TTC549 (cell line): ENCODE data around the gene RPL10.
A peak's percentile ranks its signal among the peaks of the same experiment; 100 is the strongest.
"Not testable (repeated sequence)": the region's sequence is repeated elsewhere in the genome, so short reads cannot be mapped to it uniquely, and the experiment has no call there.

Source experiments
- FAIRE-seq: peaks from 2 replicates; lab custom pipeline; 2012; peaks lifted over from hg19 to GRCh38; lab: Jason Lieb, UNC

RPL10 gene

DNA sequence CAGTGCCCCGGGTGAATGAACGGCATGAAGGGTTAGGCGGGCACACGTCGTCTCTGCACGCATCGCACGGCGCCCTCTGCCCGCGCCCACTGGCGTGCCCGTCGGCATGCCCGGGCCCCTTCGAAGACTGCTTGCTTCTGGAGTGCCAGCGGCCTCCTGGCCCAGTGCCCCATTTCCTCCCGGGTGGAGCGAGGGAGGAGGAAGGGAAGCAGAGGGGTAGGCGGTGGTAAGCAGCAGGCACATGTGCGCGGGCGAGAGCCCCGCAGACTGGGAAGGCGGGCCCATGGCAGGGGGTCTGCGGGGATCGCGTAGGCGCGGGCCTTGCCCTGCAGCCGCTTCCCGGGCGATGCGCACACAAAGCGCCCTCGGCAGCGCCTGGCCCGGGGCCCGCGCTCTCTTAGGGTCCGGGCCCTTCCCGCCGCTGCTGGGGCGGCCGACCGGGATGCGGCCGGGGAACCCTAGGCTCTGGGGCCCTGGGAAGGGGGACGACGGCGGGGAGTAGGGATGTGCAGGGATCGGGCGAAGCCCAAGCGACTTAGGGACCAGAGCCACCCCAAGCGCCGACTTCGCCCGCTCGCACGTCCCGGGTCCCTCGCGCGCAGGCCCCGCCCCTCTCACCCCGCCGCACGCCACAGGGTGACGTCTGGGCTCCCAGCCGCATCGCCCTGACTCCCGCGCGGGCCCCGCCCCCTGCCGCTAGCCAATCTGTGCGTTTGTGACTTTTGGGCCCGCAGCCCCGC, 19.9 kb upstream of the RPL10 start:
- FAIRE-seq = no peak

DNA sequence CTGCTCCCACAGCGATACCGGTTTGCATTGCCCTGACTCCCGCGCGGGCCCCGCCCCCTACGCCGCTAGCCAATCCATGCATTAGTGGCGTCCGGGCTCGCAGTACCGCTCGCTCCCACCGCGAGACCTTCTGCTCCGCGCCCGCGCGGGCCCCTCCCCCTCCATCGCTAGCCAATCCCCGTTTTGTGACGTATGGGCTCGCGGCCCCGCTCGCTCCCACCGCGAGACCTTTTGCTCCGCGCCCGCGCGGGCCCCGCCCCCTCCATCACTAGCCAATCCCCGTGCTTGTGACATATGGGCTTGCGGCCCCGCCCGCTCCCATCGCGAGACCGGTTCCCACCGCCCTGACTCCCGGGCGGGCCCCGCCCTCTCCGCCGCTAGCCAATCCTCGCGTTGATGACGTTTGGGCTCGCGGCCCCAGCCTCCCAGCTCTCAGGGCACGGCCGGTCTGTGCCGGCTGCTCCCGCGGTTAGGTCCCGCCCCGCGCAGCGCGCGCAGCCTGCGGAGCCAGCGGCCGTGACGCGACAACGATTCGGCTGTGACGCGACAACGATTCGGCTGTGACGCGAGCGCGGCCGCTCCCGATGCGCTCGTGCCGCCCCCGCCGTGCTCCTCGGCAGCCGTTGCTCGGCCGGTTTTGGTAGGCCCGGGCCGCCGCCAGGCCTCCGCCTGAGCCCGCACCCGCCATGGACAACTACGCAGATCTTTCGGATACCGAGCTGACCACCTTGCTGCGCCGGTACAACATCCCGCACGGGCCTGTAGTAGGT, 19.2 kb upstream of the RPL10 start, which contains the start of gene EMD:
EMD (plus strand) TSS at position 497 of the 770 bp plus-strand sequence; CDS start at position 687, 190 bp downstream.
- FAIRE-seq = peak; percentile 85

DNA sequence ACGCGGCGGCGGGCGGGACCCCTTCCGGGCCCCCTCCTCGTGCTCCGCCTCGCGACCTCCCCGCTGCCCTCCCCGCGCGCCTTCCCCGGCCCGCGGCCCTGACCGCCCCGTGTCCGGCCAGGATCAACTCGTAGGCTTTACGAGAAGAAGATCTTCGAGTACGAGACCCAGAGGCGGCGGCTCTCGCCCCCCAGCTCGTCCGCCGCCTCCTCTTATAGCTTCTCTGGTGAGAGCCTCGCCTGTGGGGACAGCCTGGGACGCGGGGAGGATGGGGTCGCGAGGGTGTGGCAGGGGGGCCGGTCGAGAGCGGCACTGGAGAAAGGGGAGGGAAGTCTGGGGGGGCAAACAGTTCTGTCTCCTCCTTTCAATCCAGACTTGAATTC, 18.6 kb upstream of the RPL10 start:
- FAIRE-seq = no peak

DNA sequence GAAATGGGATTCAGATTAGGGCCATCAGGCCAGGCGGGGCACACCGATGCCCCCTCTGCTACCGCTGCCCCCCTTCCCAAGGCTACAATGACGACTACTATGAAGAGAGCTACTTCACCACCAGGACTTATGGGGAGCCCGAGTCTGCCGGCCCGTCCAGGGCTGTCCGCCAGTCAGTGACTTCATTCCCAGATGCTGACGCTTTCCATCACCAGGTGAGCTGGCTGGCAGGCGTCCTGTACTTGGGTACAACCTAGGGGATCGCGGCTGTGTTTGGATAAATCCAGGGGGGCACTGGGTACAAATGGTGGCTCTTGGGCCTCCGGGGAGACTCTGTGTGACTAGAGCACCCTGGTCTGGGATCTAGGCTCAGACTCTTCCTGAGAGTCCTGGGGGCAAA, 18.0 kb upstream of the RPL10 start:
- no peak for FAIRE-seq

DNA sequence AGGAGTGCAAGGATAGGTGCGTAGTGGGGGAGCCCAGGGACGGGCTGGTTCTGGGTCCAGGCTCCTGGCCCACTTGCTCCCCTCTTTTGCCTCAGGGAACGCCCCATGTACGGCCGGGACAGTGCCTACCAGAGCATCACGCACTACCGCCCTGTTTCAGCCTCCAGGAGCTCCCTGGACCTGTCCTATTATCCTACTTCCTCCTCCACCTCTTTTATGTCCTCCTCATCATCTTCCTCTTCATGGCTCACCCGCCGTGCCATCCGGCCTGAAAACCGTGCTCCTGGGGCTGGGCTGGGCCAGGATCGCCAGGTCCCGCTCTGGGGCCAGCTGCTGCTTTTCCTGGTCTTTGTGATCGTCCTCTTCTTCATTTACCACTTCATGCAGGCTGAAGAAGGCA, 17.4 kb upstream of the RPL10 start:
- FAIRE-seq = no peak

DNA sequence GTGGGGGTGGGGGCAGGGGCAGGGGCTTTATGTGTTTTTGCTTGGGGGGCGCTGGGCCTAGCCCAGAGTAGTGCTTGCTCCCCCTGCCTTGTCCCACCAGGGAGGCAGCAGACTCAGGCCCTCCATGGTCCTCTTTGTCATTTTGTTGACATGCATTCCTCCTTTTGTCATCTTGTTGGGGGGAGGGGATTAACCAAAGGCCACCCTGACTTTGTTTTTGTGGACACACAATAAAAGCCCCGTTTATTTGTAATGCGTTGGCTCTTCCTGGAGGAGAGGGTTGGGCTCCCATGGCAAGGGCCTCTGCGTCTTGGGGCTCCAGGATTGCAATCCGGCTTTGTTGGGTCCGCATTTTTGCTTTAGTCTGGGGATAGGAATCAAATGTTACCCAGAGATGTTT, 16.9 kb upstream of the RPL10 start:
- no peak for FAIRE-seq

DNA sequence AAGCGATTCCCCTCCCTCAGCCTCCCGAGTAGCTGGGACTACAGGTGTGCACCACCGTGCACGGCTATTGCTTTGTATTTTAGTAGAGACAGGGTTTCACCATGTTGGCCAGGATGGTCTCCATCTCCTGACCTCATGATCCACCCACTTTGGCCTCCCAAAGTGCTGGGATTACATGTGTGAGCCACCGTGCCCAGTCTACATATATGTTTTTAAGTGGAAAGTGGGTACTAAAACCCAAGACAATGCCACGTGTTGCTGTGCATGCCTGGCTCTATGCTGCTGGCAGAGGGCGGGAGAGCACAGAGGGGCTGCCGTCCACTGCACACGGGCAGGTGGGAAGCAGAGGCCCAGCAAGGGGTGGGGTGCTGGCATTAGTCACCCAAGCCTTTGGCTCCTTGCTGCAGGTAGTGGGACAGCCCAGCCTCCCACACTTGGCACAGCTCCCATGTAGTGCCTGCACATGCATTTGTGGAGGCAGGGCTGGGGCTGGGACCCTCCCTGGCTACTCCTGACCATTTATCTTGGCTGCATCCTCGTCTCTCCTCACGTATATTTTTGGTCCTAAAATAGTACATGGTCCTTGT, 15.6 kb upstream of the RPL10 start:
- no peak for FAIRE-seq

DNA sequence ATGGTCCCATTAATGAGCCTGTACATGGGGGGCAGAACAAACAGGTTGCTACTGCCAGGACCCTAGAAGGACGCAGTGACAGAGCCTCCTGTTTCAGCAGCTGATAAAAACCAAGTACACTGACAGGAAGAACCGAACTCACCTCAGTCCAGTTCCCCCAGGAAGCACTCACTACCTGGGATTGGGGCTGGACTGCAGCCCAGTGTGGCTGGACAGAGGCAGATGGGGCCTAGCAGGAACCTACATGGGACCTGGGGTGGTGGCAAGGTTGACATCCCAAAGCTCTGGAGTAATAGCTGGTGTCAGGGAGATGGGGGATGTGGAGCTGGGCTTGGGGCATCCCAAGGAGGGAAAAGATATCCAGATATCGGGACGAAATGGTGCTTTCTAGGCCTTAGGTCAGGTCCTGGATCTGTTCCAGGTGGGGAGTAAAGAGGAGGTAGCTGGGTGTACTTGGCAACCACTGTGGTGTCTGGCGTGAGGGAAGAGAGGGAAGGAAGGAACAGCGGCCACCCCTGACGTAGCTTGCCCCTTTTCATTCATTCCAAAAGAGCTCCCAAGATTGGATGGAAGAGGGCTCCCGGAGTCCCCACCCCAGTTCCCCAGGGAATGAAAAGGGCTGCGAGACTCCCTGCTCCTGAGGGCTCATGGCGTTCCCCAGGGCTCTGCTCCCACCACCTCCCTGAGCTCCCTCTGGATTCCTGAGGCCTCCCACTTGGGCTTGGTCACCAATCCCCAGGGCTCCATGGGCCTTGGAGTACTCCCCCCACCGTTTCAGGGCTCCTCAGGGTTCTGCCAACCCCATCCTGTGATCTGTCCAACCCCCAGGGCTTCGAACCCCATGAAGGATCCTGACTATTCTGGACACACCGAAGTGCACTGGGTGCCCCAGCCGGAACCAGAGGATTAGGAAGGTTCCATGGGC, 14.6 kb upstream of the RPL10 start:
- no peak for FAIRE-seq

DNA sequence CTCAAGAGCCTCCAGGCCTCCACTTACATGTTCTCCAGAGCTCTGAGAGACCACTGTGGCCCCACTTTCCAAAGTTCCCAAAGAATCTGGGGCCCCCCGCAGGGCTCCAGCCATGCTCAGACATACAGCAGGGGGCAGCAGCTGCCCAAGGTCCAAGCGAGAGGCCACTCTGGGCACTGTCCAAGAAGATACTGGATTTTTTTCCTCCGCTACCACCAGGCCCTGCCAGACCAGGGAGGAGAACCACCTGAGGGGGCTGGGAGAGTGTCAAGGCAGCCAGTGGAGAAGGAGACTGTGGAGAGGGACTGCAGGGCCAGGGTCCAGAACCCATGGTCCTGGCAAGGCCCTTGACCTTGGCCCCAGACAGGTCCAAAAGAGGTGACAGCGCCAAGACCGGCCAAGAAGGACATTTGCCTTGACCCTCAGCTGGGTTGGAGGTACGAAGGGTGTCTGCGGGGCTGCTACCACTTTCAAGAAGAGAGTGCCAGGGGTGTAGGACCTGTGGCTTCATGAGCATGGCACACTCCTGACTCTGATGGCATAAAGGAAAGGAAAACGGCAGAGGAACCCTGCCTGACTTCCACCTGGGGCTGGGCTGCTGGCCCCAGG, 13.8 kb upstream of the RPL10 start:
- FAIRE-seq = no peak

DNA sequence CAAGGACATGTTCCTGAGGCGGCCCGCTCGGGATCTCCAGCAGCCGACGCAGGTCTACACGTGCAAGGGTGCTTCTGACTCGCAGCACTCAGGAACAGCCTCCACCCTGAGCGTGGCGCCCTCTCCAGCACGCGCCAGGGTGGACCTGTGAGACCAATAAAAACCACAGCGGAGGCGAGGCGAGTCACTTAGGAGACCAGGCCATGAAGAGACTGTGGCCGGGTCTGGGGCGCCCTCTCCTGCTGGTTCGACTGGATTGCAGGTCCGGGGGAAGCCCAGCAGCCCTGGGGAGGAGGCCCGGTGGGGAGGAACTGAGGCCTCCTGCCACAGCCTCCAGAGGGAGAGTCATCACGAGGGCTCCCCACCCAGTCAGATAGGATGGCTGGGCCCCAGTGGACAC, 10.1 kb upstream of the RPL10 start:
- peak; percentile 78 for FAIRE-seq

DNA sequence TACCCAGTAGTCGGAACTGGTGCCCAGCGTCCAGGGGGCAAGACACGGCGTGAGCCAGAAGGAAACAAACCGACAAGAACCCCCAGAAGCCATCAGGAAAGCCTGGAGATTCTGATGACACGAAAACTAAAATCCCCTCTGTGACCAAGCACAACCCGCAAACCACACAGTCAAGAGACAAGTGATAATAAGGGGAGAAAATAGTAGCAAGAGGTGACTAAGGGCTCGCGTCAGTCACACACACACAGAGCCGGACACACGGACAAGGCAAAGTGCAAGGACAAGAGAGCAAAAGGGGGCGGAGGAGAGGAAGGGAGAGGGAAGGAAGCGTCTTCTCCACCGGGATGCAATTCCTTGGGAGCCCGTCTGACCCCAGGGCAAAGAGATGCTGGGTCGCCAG, 9.5 kb upstream of the RPL10 start:
- FAIRE-seq = not testable (repeated sequence)

DNA sequence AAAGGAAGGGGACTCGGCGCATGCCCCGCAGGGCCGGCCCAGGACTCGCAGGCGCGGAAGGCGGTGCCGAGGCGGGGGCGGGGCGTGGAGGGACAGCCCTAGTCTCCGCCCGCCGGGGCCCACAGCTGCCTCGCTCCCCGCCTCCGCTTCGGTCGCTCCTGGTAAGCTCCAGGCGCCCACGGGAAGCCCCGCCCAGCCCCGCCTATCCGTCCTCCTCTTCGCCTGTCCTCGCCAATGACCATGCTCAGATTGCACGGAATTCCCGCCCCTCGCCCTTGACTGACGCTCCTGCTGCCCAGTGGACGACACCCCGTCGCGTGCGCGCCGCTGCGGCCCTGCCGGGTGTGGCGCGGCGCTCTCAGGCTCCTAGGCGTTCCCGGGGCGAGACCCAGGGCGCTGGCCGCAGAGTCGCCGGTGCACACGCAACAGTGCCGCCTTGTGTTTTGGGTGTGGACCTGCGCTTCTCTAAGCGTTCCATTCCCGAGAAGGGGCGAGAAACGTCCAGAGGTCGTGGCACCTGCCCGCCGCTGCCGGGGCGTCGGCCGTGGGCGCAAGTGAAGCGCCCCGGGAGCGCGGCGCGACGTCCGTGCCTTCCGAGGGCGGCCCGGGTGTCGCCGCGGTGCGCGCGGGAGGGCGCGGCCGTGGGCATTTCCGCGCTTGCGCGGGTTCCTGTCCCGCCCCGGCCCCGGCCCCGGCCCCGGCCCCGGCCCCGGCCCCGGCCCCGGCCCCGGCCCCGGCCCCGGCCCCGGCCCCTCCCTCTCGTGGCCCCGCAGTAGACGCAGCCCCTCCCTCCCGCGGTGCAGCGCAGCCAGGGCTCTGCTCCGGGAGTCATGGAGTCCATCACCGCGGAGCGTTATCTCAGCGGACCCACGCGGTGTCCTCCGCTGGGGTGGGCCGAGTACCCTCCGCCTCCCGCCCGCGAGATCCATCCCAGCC, 8.1 kb upstream of the RPL10 start:
- FAIRE-seq = peak; percentile 79

DNA sequence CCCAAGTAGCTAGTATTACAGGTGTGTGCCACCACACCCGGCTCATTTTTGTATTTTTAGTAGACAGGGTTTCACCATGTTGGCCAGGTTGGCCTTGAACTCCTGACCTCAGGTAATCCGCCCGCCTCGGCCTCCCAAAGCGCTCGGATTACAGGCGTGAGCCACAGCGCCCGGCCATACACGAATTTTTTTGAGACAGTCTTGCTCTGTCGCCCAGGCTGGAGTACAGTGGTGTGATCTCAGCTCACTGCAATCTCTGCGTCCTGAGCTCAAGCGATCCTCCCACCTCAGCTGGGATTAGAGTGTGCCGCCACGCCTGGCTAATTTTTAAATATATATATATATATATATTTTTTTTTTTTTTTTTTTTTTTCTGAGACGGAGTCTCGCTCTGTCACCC, 1.8 kb upstream of the RPL10 start:
- not testable (repeated sequence) for FAIRE-seq

DNA sequence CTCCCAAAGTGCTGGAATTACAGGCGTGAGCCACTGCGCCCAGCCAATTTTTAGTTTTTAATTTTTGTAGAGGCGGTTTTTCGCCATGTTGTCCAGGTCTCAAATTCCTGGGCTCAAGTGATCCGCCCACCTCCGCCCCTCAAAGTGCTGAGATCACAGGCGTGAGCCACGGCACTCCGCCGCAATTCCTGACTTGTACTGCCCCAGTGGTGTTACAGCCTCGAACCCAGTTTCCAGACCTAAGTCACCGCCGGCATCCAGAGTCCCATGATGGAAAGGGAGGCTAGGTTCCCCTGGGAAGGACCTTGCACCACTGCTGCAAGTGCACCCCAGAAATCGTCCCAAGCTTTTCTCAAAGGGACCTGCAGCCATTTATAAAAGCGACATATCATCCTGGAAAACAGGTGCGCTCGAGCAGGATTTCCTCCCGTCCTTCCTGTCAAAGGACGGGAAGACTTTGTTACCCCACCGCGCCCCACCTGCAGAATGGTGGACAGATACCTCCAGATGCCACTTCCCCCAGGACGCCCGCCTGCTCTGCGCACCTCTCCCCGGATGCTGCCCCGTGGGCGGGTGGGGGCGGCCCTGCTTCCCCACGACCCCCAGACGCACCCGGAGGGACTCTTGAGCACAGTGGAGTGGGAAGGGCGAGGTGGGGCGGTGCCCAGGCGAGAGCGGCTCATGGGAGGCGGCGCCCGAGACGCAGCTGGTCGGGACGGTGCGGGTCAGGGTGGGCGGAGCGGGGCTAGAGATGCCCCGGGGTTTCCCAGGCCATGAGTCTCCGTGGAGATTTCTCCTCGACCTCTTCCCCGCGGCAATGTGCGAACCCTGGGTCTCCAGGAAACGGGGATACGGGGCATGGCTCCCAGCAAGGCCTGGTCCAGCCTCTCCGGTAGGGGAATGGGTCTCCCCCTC, 947 bp upstream of the RPL10 start:
- no peak for FAIRE-seq

DNA sequence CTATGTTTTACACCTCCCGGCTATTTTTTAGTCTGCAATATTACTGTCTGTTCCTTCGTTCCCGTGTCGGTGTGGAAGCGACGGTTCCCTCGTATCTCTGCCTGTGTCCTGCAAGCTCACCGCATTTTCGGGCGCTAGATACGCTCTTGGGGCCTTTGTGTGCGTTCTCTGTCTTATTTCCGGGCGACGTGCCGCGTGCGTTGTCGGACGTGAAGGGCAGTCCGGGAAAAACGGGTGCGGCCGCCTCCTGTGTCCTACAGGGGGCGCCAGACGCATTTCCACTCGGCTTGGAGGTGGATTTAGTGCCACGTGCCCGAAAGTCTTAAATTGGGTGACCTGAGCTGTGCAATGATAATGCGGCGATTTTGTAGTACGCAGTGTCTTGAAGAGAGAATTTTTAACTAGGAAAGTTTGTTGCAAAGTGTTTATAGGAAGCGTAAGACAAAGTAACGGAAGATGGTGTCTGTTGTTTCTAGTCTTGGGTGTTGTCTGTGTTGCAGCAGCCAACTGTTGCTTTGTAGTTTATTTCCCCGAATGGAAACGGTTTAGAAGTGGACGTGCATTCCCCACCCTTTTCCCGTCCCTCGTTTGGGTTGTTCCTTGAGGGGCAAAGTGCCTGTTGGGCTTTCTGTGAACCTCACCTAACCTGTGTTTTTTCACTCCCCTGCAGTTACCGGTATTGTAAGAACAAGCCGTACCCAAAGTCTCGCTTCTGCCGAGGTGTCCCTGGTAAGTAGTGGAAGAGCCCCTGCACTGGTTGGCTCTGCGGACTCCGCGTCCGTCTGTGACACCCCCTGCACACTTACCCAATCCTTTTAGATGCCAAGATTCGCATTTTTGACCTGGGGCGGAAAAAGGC, 720 bp downstream of the RPL10 start:
- FAIRE-seq = no peak

DNA sequence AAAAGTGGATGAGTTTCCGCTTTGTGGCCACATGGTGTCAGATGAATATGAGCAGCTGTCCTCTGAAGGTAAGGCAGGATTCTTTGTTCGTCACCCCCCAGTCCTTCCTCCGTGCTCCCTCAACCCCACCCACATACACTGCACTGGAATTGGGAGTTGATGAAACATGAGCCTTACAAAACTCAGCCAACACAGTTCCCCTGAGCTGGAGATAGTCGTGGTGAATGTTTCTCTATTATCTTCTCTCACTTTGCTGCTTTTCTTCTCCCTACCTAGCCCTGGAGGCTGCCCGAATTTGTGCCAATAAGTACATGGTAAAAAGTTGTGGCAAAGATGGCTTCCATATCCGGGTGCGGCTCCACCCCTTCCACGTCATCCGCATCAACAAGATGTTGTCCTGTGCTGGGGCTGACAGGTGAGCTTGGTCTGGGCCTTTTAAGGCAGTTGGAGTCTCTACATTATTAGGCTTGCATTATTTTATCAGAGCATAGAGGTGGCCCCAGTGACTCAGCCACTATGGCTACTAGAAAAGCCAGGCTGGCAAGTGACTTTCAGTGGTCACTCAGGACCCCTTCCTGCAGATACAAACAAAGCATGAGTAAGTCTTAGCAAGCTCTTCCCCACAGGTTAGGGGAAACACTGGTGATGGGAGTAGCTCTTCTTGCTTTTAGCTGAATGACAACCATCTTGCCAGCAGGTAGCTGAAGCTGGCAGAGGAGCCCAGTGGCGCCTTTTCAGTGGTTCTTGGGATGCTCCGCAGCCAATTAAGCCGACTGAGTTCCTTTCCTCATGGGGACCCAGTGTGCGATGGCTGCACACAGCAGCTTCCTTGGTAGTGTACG, 1.6 kb downstream of the RPL10 start:
- no peak for FAIRE-seq

DNA sequence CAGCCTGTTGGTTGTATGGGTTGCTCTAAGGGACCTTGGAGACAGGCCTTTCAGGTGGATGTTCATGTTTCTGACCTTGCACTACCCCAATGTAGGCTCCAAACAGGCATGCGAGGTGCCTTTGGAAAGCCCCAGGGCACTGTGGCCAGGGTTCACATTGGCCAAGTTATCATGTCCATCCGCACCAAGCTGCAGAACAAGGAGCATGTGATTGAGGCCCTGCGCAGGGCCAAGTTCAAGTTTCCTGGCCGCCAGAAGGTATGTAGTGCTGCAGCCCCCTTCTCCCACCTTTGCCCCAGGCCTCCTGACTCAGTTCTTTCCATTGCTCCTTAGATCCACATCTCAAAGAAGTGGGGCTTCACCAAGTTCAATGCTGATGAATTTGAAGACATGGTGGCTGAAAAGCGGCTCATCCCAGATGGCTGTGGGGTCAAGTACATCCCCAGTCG, 2.2 kb downstream of the RPL10 start:
- FAIRE-seq = not testable (repeated sequence)
